Measurements from ENCODE around the gene MEIOB. TPM values are rescaled to one million over a fixed set of nuclear protein-coding genes. Genes with fewer than 3 reads are reported as not detected.

The MEIOB gene
- total RNA-seq, 3 donors from 2014 or later (not counting 1 experiment from before 2014, with no cell fraction given), result not detected

DNA sequence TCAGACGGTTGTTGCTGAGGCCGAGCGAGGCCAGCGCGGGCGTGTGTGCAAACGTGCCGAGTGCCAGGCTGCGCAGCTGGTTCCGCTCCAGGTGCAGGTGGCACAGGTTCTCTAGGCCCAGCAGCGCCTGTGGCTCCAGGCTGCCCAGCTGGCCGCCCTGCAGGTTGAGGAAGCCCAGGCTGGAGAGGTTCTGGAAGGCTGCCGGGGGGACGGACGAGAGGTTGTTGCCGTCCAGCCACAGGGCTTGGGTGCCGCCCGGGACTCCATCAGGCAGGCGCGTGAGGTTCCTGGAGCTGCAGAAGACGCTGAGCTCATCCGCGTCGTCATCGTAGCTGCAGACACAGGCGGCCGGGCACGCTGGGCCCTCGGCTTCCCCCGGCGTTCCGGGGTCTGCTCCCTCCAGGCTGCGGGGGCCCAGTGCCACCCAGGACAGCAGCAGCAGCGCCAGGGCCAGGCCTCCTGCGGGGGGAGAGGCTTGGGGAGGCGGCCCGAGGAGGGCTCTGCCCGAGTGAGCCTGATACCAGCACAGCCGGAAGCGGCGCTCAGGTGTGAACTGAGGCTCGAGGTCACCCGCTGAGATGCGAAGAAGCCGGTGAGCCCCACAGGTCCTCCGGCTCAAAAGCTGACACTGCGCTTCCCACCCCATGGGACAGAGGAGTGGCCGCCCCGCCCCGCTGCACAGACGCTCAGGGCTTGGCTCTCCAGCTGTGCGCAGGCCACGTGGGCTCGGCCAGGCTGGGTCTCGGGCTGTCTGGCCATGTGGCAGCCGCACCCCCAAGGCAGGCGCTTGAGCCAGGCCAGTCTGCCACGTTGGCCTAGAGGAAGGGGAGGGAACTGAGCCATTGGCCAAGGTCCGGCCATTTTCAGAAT is 79.8 kb downstream of the MEIOB start:
- H3K27ac Mint-ChIP-seq, result no peak overlapping the region
- H3K36me3 Mint-ChIP-seq, result no peaks in the 10 kb centered on the region
- TF ChIP-seq CTCF (IDR thresholded peaks at IDR 0.05), result no peak
- Histone ChIP-seq H3K27me3 (ENCODE audit: control insufficient read depth, insufficient read depth, low read length) (no peaks in the 10 kb centered on the region), H3K9me3 (ENCODE audit: control insufficient read depth, insufficient read depth, low read length) (no peaks in the 10 kb centered on the region), H3K4me1 (ENCODE audit: control insufficient read depth, insufficient read depth, low read length) (no peaks in the 10 kb centered on the region), H3K36me3 (ENCODE audit: control insufficient read depth, insufficient read depth, low read length) (peaks cover 14% of the 10 kb centered on the region), H3K4me3 (ENCODE audit: low read length) (no peak overlapping the region), H3K27ac (ENCODE audit: low read length) (no peak overlapping the region)
- peaks cover 6% of the 10 kb centered on the region in 2 donors for H3K4me1 Mint-ChIP-seq
- WGBS (ENCODE audit: insufficient coverage), result 94% methylated on average over 59 of the region's 59 CpGs
- intact Hi-C loops (cut with micrococcal nuclease), result no loop called here
- DNase-seq (no peak), ATAC-seq (no peak)
- H3K27me3 Mint-ChIP-seq (ENCODE audit: low read depth in 2 of 2), result no peaks in the 10 kb centered on the region
- H3K4me3 Mint-ChIP-seq, result no peak overlapping the region
- no peaks in the 10 kb centered on the region for H3K9me3 Mint-ChIP-seq

- H3K4me1 ChIP-seq (ENCODE audit: control insufficient read depth, insufficient read depth, low read length), result no peaks in the 10 kb centered on the region
- no peak for ATAC-seq
- peaks cover 6% of the 10 kb centered on the region in 2 donors for H3K4me1 Mint-ChIP-seq
- WGBS (ENCODE audit: insufficient coverage), result 96% methylated on average over 53 of the region's 53 CpGs
- no peaks in the 10 kb centered on the region for H3K36me3 Mint-ChIP-seq
- H3K9me3 Mint-ChIP-seq, result no peaks in the 10 kb centered on the region
- peaks cover 20% of the 10 kb centered on the region for H3K36me3 ChIP-seq (ENCODE audit: control insufficient read depth, insufficient read depth, low read length)
- no peak for DNase-seq
- H3K4me3 Mint-ChIP-seq, result no peak overlapping the region
- H3K27ac Mint-ChIP-seq, result no peak overlapping the region
- no peak overlapping the region for H3K27ac ChIP-seq (ENCODE audit: low read length)
- no peaks in the 10 kb centered on the region for H3K27me3 ChIP-seq (ENCODE audit: control insufficient read depth, insufficient read depth, low read length)
- no peaks in the 10 kb centered on the region for H3K9me3 ChIP-seq (ENCODE audit: control insufficient read depth, insufficient read depth, low read length)
- H3K27me3 Mint-ChIP-seq (ENCODE audit: low read depth in 2 of 2), result no peaks in the 10 kb centered on the region
- no peak overlapping the region for H3K4me3 ChIP-seq (ENCODE audit: low read length)
- no peak for TF ChIP-seq CTCF (IDR thresholded peaks at IDR 0.05)
- intact Hi-C loops (cut with micrococcal nuclease), result no loop called here
These were observed 80.6 kb downstream of the MEIOB start for GRCh38 chr16:1791256-1791942.

- peaks cover 20% of the 10 kb centered on the region for H3K36me3 ChIP-seq (ENCODE audit: control insufficient read depth, insufficient read depth, low read length)
- DNase-seq (no peak), ATAC-seq (no peak)
- H3K27me3 ChIP-seq (ENCODE audit: control insufficient read depth, insufficient read depth, low read length), result no peaks in the 10 kb centered on the region
- no peak overlapping the region for H3K4me3 Mint-ChIP-seq
- H3K4me1 Mint-ChIP-seq, result peaks cover 6% of the 10 kb centered on the region in 2 donors
- no peaks in the 10 kb centered on the region for H3K27me3 Mint-ChIP-seq (ENCODE audit: low read depth in 2 of 2)
- H3K9me3 ChIP-seq (ENCODE audit: control insufficient read depth, insufficient read depth, low read length), result no peaks in the 10 kb centered on the region
- no peak overlapping the region for H3K27ac Mint-ChIP-seq
- 95% methylated on average over 44 of the region's 44 CpGs for WGBS (ENCODE audit: insufficient coverage)
- no peak overlapping the region for H3K27ac ChIP-seq (ENCODE audit: low read length)
- no peaks in the 10 kb centered on the region for H3K9me3 Mint-ChIP-seq
- no peak for TF ChIP-seq CTCF (IDR thresholded peaks at IDR 0.05)
- no peaks in the 10 kb centered on the region for H3K4me1 ChIP-seq (ENCODE audit: control insufficient read depth, insufficient read depth, low read length)
- H3K36me3 Mint-ChIP-seq, result no peaks in the 10 kb centered on the region
- intact Hi-C loops (cut with micrococcal nuclease), result no loop called here
- no peak overlapping the region for H3K4me3 ChIP-seq (ENCODE audit: low read length)
These were observed 81.2 kb downstream of the MEIOB start for GRCh38 chr16:1790611-1791255.

Measured in natural killer cell (primary cell).